SHP77 (cell line): ENCODE results near the gene IGFBP5.

Experiments used
- DNase-seq, 2 experiments: peaks; one replicate each; lab custom pipeline; 2025; lab: John Stamatoyannopoulos, UW

The IGFBP5 gene

GRCh38 chr2:216664593-216665034 lies 30.7 kb downstream of the IGFBP5 start:
- DNase-seq = no peak

- no peak for DNase-seq
Observed at GRCh38 chr2:216663846-216664245, 31.5 kb downstream of the IGFBP5 start.

- no peak for DNase-seq
Observed at GRCh38 chr2:216663106-216663505, 32.2 kb downstream of the IGFBP5 start.

- peak in 1 of 2 experiments; percentile 23 for DNase-seq
Observed at GRCh38 chr2:216661639-216662375, 33.5 kb downstream of the IGFBP5 start.

- DNase-seq = no peak
Observed at GRCh38 chr2:216661051-216661450, 34.3 kb downstream of the IGFBP5 start.

GRCh38 chr2:216660496-216660895 lies 34.9 kb downstream of the IGFBP5 start:
- DNase-seq = no peak

- DNase-seq = no peak
Observed at GRCh38 chr2:216659276-216659675, 36.1 kb downstream of the IGFBP5 start.

GRCh38 chr2:216658757-216659156 lies 36.6 kb downstream of the IGFBP5 start:
- no peak for DNase-seq

GRCh38 chr2:216657980-216658379 lies 37.4 kb downstream of the IGFBP5 start:
- DNase-seq = no peak

- no peak for DNase-seq
Observed at GRCh38 chr2:216657086-216657855, 38.1 kb downstream of the IGFBP5 start.

GRCh38 chr2:216654528-216655052 lies 40.8 kb downstream of the IGFBP5 start:
- no peak for DNase-seq

GRCh38 chr2:216653931-216654365 lies 41.4 kb downstream of the IGFBP5 start:
- no peak for DNase-seq

- no peak for DNase-seq
Observed at GRCh38 chr2:216653093-216653799, 42.1 kb downstream of the IGFBP5 start.

GRCh38 chr2:216652566-216652965 lies 42.8 kb downstream of the IGFBP5 start:
- DNase-seq = no peak

- DNase-seq = no peak
Observed at GRCh38 chr2:216651351-216651881, 43.9 kb downstream of the IGFBP5 start.

- no peak for DNase-seq
Observed at GRCh38 chr2:216650626-216651257, 44.6 kb downstream of the IGFBP5 start.

GRCh38 chr2:216649574-216649973 lies 45.8 kb downstream of the IGFBP5 start:
- DNase-seq = no peak

- DNase-seq = no peak
Observed at GRCh38 chr2:216648105-216648504, 47.2 kb downstream of the IGFBP5 start.

GRCh38 chr2:216646116-216646515 lies 49.2 kb downstream of the IGFBP5 start:
- no peak for DNase-seq

- DNase-seq = no peak
Observed at GRCh38 chr2:216645636-216645950, 49.8 kb downstream of the IGFBP5 start.

- DNase-seq = no peak
Observed at GRCh38 chr2:216644842-216645635, 50.3 kb downstream of the IGFBP5 start.
